PFSK-1 (cell line): ENCODE results near the gene SCRN2.

Experiments used
- POLR2AphosphoS5 ChIP-seq: IDR thresholded peaks from 2 replicates; pipeline ENCODE4 v1.6.1; 2012; ENCODE audit warnings: low read depth, mild to moderate bottlenecking, control low read depth, low read length, moderate library complexity
- REST ChIP-seq, 2 experiments: IDR thresholded peaks; 2 replicates each; pipeline versions ENCODE4 v1.6.1 to v1.8.0; 2011 to 2012; ENCODE audit warnings: low read depth in 2 of 2, low read length in 2 of 2, control low read depth in 1 of 2, inconsistent platforms in 1 of 2, mild to moderate bottlenecking in 1 of 2, moderate library complexity in 1 of 2; ENCODE audit not compliant: insufficient read depth in 1 of 2

DNA sequence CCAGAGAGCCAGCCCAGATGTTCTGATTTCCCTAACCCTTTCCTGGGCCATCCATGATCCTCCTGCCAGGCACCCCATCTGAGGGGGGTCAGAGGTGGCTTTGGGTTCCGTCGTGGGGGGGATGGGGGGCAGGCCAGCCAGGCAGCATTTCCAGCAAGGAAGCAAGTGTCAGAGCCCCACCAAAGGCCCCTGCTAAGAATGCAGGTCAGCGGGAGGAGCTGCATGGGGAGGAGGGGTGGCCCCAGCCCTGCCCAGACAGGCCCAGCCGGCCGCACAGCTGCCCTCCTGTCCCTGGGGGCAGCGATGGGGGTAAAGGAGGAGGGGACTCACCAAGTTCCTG lies 2.3 kb upstream of the SCRN2 start:
- no peak for TF ChIP-seq POLR2AphosphoS5
- no peak for TF ChIP-seq REST (IDR thresholded peaks at IDR 0.05; ENCODE audit: insufficient read depth in 1 of 2, low read depth in 2 of 2, low read length in 2 of 2)
